B cell (primary cell): ENCODE data around the gene SAPCD2. TPM values are rescaled to one million over a fixed set of nuclear protein-coding genes. Genes with fewer than 3 reads are reported as not detected.

Experiments
- ATAC-seq: fragments of 200-7000 bp; cut with Tn5 transposase; one replicate; pipeline ENCODE4 v1.10.0; 2021; ENCODE audit warnings: low read depth, mild to moderate bottlenecking, moderate number of reproducible peaks, moderate library complexity
- CTCF ChIA-PET: fragments of 350-600 bp; sonication (Branson Sonifier 250); formaldehyde crosslinking; loops from one replicate; lab custom pipeline; 2021; ENCODE audit warnings: antibody characterized with exemption, inconsistent platforms; lab: Charles Lee
- POLR2A ChIA-PET: fragments of 350-600 bp; sonication (Branson Sonifier 250); formaldehyde crosslinking; loops from one replicate; lab custom pipeline; 2021; ENCODE audit warnings: antibody characterized with exemption; lab: Charles Lee
- DNase-seq: peaks from one replicate; pipeline ENCODE4 v3.0.0; 2013
- H2AFZ ChIP-seq: 2 replicates; pipeline ENCODE4 v1.6.1; 2012; ENCODE audit warnings: mild to moderate bottlenecking, low read depth, low read length; ENCODE audit not compliant: insufficient read depth, poor library complexity, severe bottlenecking
- H3K27ac ChIP-seq, 2 donors: 1 replicate in 1 of 2; 2 replicates in 1 of 2; pipeline ENCODE4 v1.5.1; 2012 to 2013; ENCODE audit warnings: low read length in 2 of 2, mild to moderate bottlenecking in 2 of 2, moderate library complexity in 1 of 2
- H3K27me3 ChIP-seq, 4 experiments: fragments of 200-600 bp in 1 of 4; sonication (generic) in 1 of 4; replicated peaks in 1 of 4; 1 replicate in 2 of 4; 2 replicates in 2 of 4; pipeline versions ENCODE4 v1.6.1 to v1.7.0; 2013 to 2016; ENCODE audit warnings: low read length in 3 of 4, mild to moderate bottlenecking in 2 of 4, mixed read lengths in 1 of 4, moderate library complexity in 1 of 4; ENCODE audit not compliant: insufficient read depth in 4 of 4, control insufficient read depth in 3 of 4; ENCODE audit errors: control extremely low read depth in 1 of 4
- H3K36me3 ChIP-seq, 2 experiments: replicated peaks in 1 of 2; 1 replicate in 1 of 2; 2 replicates in 1 of 2; pipeline versions ENCODE4 v1.6.1 to v1.7.1; 2013; ENCODE audit warnings: low read length in 1 of 2; ENCODE audit not compliant: insufficient read depth in 2 of 2, control insufficient read depth in 1 of 2; ENCODE audit errors: control extremely low read depth in 1 of 2, extremely low read depth in 1 of 2
- H3K4me1 ChIP-seq, 2 donors: fragments of 200-600 bp in 1 of 2; sonication (generic) in 1 of 2; 1 replicate in 1 of 2; 2 replicates in 1 of 2; pipeline versions ENCODE4 v1.5.1 to v1.6.1; 2013 to 2017; ENCODE audit warnings: low read length in 2 of 2; ENCODE audit not compliant: control insufficient read depth in 2 of 2, insufficient read depth in 2 of 2
- H3K4me2 ChIP-seq: replicated peaks from 2 replicates; pipeline ENCODE3; 2012; ENCODE audit warnings: mild to moderate bottlenecking, low read depth, low read length; ENCODE audit not compliant: poor library complexity, severe bottlenecking
- H3K4me3 ChIP-seq, 5 experiments: fragments of 200-600 bp in 1 of 5; sonication (generic) in 1 of 5; 1 replicate in 3 of 5; 2 replicates in 2 of 5; pipeline versions ENCODE4 v1.5.1 to v1.7.0; 2011 to 2016; ENCODE audit warnings: low read length in 4 of 5, mild to moderate bottlenecking in 4 of 5, low read depth in 2 of 5, control low read depth in 1 of 5, moderate library complexity in 1 of 5; ENCODE audit not compliant: insufficient read depth in 1 of 5; ENCODE audit errors: control extremely low read depth in 1 of 5, extremely low read depth in 1 of 5
- H3K79me2 ChIP-seq: fragments of 200-600 bp; sonication (generic); one replicate; pipeline ENCODE4 v1.6.0; 2016; ENCODE audit warnings: low read length; ENCODE audit not compliant: control insufficient read depth, insufficient read depth
- H3K9ac ChIP-seq: fragments of 200-600 bp; sonication (generic); 2 replicates; pipeline ENCODE4 v1.6.1; 2017; ENCODE audit warnings: mild to moderate bottlenecking, low read length, moderate library complexity
- H3K9me3 ChIP-seq, 3 donors: one replicate each; pipeline versions ENCODE4 v1.6.1 to v1.7.1; 2013; ENCODE audit warnings: low read length in 2 of 3; ENCODE audit not compliant: control insufficient read depth in 2 of 3, insufficient read depth in 1 of 3; ENCODE audit errors: control extremely low read depth in 1 of 3
- H4K20me1 ChIP-seq: 2 replicates; pipeline ENCODE4 v1.6.0; 2012; ENCODE audit warnings: mild to moderate bottlenecking, low read length; ENCODE audit not compliant: insufficient read depth, control insufficient read depth, poor library complexity, severe bottlenecking
- H3K27ac Mint-ChIP-seq: one replicate; pipeline ENCODE4 v1.8.0; 2021; ENCODE audit warnings: mixed read lengths
- H3K27me3 Mint-ChIP-seq: one replicate; pipeline ENCODE4 v1.8.0; 2021; ENCODE audit warnings: mixed read lengths
- H3K4me1 Mint-ChIP-seq: one replicate; pipeline ENCODE4 v1.8.0; 2021; ENCODE audit warnings: mixed read lengths
- H3K4me3 Mint-ChIP-seq: one replicate; pipeline ENCODE4 v1.8.0; 2021; ENCODE audit warnings: mixed read lengths
- H3K9me3 Mint-ChIP-seq: one replicate; pipeline ENCODE4 v1.8.0; 2022; ENCODE audit warnings: mixed read lengths; ENCODE audit not compliant: insufficient read depth
- EZH2 ChIP-seq: IDR thresholded peaks from 2 replicates; pipeline ENCODE4 v1.6.1; 2012; ENCODE audit warnings: borderline replicate concordance, low read depth, mild to moderate bottlenecking, moderate library complexity, low read length; ENCODE audit not compliant: insufficient read depth, poor library complexity, severe bottlenecking
- WGBS: methylation state at CpG from one replicate; pipeline ENCODE4 v1.1.5; 2013; ENCODE audit warnings: missing lambda C conversion rate; ENCODE audit not compliant: insufficient coverage; 5-methylcytosine and 5-hydroxymethylcytosine counted together
- intact Hi-C: fragments of 100-400 bp; cut with micrococcal nuclease; formaldehyde crosslinking; loops from one replicate; pipeline ENCODE4 v1.10.0; 2022
- polyA plus RNA-seq: library from polyadenylated mRNA; depleted of rRNA; stranded (reverse); fragments of >200 nt; gene quantifications from 2 replicates; pipeline ENCODE4 v1.2.3, GENCODE V29; 2012
- total RNA-seq, 2 donors: library from RNA; stranded (reverse); fragments of 120-200 nt in 1 of 2; gene quantifications; 1 replicate in 1 of 2; 2 replicates in 1 of 2; pipeline versions ENCODE4 v1.2.3 to v1.2.4, GENCODE V29; 2013 to 2022
- TF ChIP-seq, protein P1 (sequence below): fragments of 200-600 bp; IDR thresholded peaks from one replicate; pipeline ENCODE4 v1.8.0; 2022; ENCODE audit warnings: antibody characterized with exemption, mild to moderate bottlenecking

SAPCD2 gene
- total and polyA plus RNA-seq, 2 donors (not counting 1 experiment from before 2014, with no cell fraction given): 0.39 to 0.69 TPM

- Histone ChIP-seq H3K4me2 (peak overlapping the region; percentile 82), H3K27me3 (peaks cover 0 to 6% (median 0%) of the 10 kb centered on the region in 4 experiments), H3K9me3 (peaks cover 0 to 8% (median 0%) of the 10 kb centered on the region in 3 donors), H3K79me2 (peaks cover 12% of the 10 kb centered on the region), H3K36me3 (no peaks in the 10 kb centered on the region), H4K20me1 (no peaks in the 10 kb centered on the region), H3K27ac (no peak overlapping the region), H3K4me3 (no peak overlapping the region), H3K9ac (no peak overlapping the region), H3K4me1 (peaks cover 46 to 50% of the 10 kb centered on the region in 2 donors), H2AFZ (no peak overlapping the region)
- no peaks in the 10 kb centered on the region for H3K27me3 Mint-ChIP-seq
- DNase-seq (no peak), ATAC-seq (no peak)
- H3K4me3 Mint-ChIP-seq: no peak overlapping the region
- H3K4me1 Mint-ChIP-seq: peaks cover 42% of the 10 kb centered on the region
- 20% methylated on average over 4 of the region's 9 CpGs for WGBS
- CTCF ChIA-PET: interaction anchor here (0.6 to 3.9 kb wide), 63 partner anchors 9 to 544 kb away, joined by 3 to 106 read pairs (median 4); partner anchors contain the start of genes AJM1, C8G, CLIC3 and DPP7
- intact Hi-C loops: loop anchor here (1.0 to 2.0 kb wide), 3 partner anchors 31 to 248 kb away; partner anchors contain the start of gene AJM1
- no peak for TF ChIP-seq EZH2
- TF ChIP-seq, protein P1, sequence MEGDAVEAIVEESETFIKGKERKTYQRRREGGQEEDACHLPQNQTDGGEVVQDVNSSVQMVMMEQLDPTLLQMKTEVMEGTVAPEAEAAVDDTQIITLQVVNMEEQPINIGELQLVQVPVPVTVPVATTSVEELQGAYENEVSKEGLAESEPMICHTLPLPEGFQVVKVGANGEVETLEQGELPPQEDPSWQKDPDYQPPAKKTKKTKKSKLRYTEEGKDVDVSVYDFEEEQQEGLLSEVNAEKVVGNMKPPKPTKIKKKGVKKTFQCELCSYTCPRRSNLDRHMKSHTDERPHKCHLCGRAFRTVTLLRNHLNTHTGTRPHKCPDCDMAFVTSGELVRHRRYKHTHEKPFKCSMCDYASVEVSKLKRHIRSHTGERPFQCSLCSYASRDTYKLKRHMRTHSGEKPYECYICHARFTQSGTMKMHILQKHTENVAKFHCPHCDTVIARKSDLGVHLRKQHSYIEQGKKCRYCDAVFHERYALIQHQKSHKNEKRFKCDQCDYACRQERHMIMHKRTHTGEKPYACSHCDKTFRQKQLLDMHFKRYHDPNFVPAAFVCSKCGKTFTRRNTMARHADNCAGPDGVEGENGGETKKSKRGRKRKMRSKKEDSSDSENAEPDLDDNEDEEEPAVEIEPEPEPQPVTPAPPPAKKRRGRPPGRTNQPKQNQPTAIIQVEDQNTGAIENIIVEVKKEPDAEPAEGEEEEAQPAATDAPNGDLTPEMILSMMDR: peak; percentile 60
- H3K9me3 Mint-ChIP-seq: no peaks in the 10 kb centered on the region
- peak overlapping the region; percentile 86 for H3K27ac Mint-ChIP-seq
- POLR2A ChIA-PET: interaction anchor here (0.6 to 1.4 kb wide), 6 partner anchors 24 to 272 kb away, joined by 3 to 6 read pairs (median 3); partner anchors contain the start of gene PAXX
Observed at GRCh38 chr9:137035507-137035834, 34.9 kb downstream of the SAPCD2 start.
